ENCODE data around the gene TPM3.
"Not testable (repeated sequence)": the region's sequence is repeated elsewhere in the genome, so short reads cannot be mapped to it uniquely, and the experiment has no call there.

TPM3 gene

GRCh38 chr1:154206196-154206595, 14.3 kb upstream of the TPM3 start, which contains the start of gene CFAP141:
Gene CFAP141 (minus strand): TSS chr1:154206333. CDS start chr1:154206307, 26 bp downstream.
- DNase-seq (ENCODE audit: low read depth in 2 of 2, low spot score in 1 of 2) = no peak

- DNase-seq (ENCODE audit: low read depth in 2 of 2, low spot score in 1 of 2) = not testable (repeated sequence)
These were observed 13.9 kb upstream of the TPM3 start for GRCh38 chr1:154205778-154206177.

- no peak for DNase-seq (ENCODE audit: low read depth in 2 of 2, low spot score in 1 of 2)
These were observed 7.6 kb upstream of the TPM3 start for GRCh38 chr1:154199563-154199879.

GRCh38 chr1:154198756-154199562, 7.1 kb upstream of the TPM3 start:
- DNase-seq (ENCODE audit: low read depth in 2 of 2, low spot score in 1 of 2) = peak in 1 of 2 donors; percentile 11

- DNase-seq (ENCODE audit: low read depth in 2 of 2, low spot score in 1 of 2) = no peak
These were observed 1.9 kb upstream of the TPM3 start for GRCh38 chr1:154193821-154194220.

- no peak for DNase-seq (ENCODE audit: low read depth in 2 of 2, low spot score in 1 of 2)
These were observed 576 bp upstream of the TPM3 start for GRCh38 chr1:154192476-154192875.

- DNase-seq (ENCODE audit: low read depth in 2 of 2, low spot score in 1 of 2) = no peak
These were observed 1.4 kb downstream of the TPM3 start for GRCh38 chr1:154190550-154190949.

- DNase-seq (ENCODE audit: low read depth in 2 of 2, low spot score in 1 of 2) = no peak
These were observed 4.9 kb downstream of the TPM3 start for GRCh38 chr1:154186852-154187501.

GRCh38 chr1:154186177-154186576, 5.7 kb downstream of the TPM3 start:
- no peak for DNase-seq (ENCODE audit: low read depth in 2 of 2, low spot score in 1 of 2)

GRCh38 chr1:154183046-154183915, 8.6 kb downstream of the TPM3 start:
- DNase-seq (ENCODE audit: low read depth in 2 of 2, low spot score in 1 of 2) = peak; percentile 86 to 90

- no peak for DNase-seq (ENCODE audit: low read depth in 2 of 2, low spot score in 1 of 2)
These were observed 9.4 kb downstream of the TPM3 start for GRCh38 chr1:154182344-154183045.

GRCh38 chr1:154181944-154182343, 10.0 kb downstream of the TPM3 start:
- DNase-seq (ENCODE audit: low read depth in 2 of 2, low spot score in 1 of 2) = no peak

- no peak for DNase-seq (ENCODE audit: low read depth in 2 of 2, low spot score in 1 of 2)
These were observed 11.8 kb downstream of the TPM3 start for GRCh38 chr1:154179946-154180687.

- no peak for DNase-seq (ENCODE audit: low read depth in 2 of 2, low spot score in 1 of 2)
These were observed 12.7 kb downstream of the TPM3 start for GRCh38 chr1:154178911-154179811.

- DNase-seq (ENCODE audit: low read depth in 2 of 2, low spot score in 1 of 2) = no peak
These were observed 13.9 kb downstream of the TPM3 start for GRCh38 chr1:154178013-154178412.

- DNase-seq (ENCODE audit: low read depth in 2 of 2, low spot score in 1 of 2) = no peak
These were observed 15.6 kb downstream of the TPM3 start for GRCh38 chr1:154176337-154176736.

GRCh38 chr1:154174654-154175053, 17.2 kb downstream of the TPM3 start:
- DNase-seq (ENCODE audit: low read depth in 2 of 2, low spot score in 1 of 2) = no peak

- no peak for DNase-seq (ENCODE audit: low read depth in 2 of 2, low spot score in 1 of 2)
These were observed 20.0 kb downstream of the TPM3 start for GRCh38 chr1:154171880-154172279.

- DNase-seq (ENCODE audit: low read depth in 2 of 2, low spot score in 1 of 2) = no peak
These were observed 20.7 kb downstream of the TPM3 start for GRCh38 chr1:154171223-154171583.

All from stimulated activated CD8-positive, alpha-beta memory T cell treated with anti-CD3 and anti-CD28 coated beads, Interleukin-4, amount 100 ng/mL, for 1 hour (primary cell).